ENCODE measurements around the gene LIPT1.
"Not testable (repeated sequence)": the region's sequence is repeated elsewhere in the genome, so short reads cannot be mapped to it uniquely, and the experiment has no call there.

The LIPT1 gene

GRCh38 chr2:99180755-99181623, 26.2 kb downstream of the LIPT1 start, which contains the start of the genes MITD1 and MRPL30:
MITD1 (minus strand) TSS chr2:99181058; CDS start chr2:99180981, 77 bp downstream.
MRPL30 (plus strand) TSS chr2:99181184; CDS start chr2:99186204, 5,020 bp downstream.
- DNase-seq: peak; percentile 83

GRCh38 chr2:99181624-99182000, 26.8 kb downstream of the LIPT1 start:
- DNase-seq: no peak

GRCh38 chr2:99183025-99183424, 28.3 kb downstream of the LIPT1 start:
- no peak for DNase-seq

GRCh38 chr2:99184811-99185210, 30.0 kb downstream of the LIPT1 start:
- no peak for DNase-seq

DNA sequence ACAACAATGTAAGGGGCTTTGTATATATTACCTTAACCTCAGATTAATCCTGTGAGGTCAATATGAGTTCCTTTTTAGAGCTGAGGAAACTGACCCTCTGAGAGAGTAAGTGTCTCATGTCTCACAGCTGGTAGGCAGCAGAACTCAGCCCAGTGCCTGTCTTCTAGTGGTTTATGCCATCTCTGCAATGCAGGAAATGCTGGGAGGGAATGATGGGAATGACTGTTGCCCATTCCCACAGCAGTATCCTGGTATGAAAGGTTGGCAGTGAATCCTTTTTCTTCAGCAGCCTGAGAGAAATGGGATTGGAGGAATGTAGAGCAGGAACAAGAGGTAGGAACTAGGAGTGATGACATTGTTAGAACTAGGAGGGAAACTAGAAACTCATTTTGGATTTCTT, 32.2 kb downstream of the LIPT1 start:
- no peak for DNase-seq

DNA sequence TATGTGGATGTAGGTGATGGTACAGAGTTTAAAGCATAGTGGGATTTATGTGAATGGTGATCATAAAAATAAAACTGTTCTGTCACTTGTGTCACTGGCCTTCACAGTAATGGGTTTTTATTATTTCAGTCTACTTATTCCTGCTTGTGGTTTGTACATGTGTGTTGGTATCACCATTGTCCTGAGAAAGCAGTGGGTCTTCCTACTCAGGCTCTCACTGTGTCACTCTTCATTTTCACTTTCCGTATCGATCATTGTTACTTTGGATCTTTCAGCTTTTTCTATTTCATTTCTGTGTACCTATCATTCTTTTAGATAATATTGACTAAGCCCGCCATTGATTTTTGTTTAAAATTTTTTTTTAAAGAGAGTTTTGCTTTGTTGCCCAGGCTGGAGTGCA, 33.6 kb downstream of the LIPT1 start:
- no peak for DNase-seq

DNA sequence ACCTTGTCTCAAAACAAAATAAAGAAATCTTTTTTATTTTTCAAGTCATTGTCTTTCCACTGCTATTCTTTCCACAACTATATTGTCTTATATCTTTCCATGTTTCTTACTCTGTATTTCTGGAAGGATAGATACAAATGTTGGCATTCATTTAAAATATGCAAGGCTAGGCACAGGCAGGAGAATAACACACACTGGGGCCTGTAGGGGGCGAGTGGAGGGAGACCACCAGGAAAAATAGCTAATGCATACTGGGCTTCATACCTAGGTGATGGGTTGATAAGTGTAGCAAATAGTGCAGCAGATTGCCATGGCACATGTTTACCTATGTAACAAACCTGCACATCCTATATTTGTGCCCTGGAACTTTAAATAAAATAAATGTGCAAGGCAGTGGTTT, 35.8 kb downstream of the LIPT1 start:
- DNase-seq: no peak

- not testable (repeated sequence) for DNase-seq
These were observed 37.6 kb downstream of the LIPT1 start for GRCh38 chr2:99192364-99192763.

GRCh38 chr2:99198103-99198841, 43.5 kb downstream of the LIPT1 start:
- DNase-seq: no peak

GRCh38 chr2:99200076-99200800, 45.5 kb downstream of the LIPT1 start:
- no peak for DNase-seq

DNA sequence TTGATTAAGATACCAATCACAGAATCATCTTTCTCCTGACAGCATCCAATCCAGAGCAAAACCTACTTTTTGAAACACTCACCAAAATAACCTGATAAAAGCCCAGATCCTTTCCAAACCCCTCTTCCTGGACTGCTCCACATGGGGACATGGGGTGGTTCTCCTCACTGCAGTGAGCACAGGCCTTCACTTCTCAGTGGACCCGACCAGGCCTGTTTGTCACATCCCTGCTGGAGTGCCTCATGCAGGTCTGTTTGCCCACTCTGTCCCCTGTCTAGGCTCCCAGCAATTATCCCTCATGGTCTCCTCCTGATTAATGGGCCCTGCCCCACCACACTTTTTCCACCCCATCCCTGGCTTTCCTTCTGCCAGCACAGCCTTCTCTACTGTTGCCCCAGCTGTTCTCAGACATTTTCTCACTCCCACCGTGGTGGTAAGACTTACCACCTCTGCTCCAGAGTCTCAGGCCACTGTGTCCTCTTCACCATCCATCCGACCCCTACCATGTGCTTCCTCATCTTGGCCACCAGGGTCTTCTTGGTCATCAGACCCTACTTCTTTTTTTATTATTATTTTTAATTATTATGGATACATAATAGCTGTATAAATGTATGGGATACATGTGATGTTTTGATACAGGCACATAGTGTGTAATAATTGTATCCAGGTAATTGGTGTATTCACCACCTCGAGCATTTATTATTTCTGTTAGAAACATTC, 47.4 kb downstream of the LIPT1 start:
- no peak for DNase-seq

DNA sequence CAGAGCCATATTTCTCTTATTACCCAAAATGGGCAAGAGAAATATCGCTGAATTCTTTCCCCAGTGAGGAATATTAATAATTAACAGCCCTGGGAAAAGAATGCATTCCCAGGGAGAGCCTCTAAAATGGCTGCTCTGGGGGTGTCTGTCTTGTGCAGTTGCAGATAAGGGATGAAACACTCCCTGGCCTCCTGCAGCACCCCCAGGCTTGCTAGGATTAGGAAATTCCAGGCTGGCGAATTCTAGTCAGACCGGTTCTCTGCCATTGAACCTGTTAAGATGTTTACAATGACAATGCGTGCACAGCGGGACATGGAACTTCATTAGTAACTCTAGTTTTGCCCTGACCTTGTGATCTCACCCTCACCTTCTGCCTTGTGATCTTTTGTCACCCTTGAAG, 50.7 kb downstream of the LIPT1 start:
- DNase-seq: no peak

All from SIG-M5 (cell line).